ENCODE results near the gene TRNP1.

The TRNP1 gene

GRCh38 chr1:27031235-27032118, 38.0 kb downstream of the TRNP1 start:
- peak; percentile 75 for DNase-seq

- DNase-seq = no peak
These were observed 38.6 kb downstream of the TRNP1 start for GRCh38 chr1:27032119-27032461.

- no peak for DNase-seq
These were observed 39.7 kb downstream of the TRNP1 start for GRCh38 chr1:27033043-27033746.

- DNase-seq = no peak
These were observed 41.9 kb downstream of the TRNP1 start for GRCh38 chr1:27035344-27035743.

- DNase-seq = no peak
These were observed 43.2 kb downstream of the TRNP1 start for GRCh38 chr1:27036718-27037117.

GRCh38 chr1:27037518-27037917, 44.0 kb downstream of the TRNP1 start:
- DNase-seq = no peak

GRCh38 chr1:27038020-27038419, 44.5 kb downstream of the TRNP1 start:
- DNase-seq = no peak

- DNase-seq = no peak
These were observed 49.2 kb downstream of the TRNP1 start for GRCh38 chr1:27042670-27043069.

- DNase-seq = peak; percentile 67
These were observed 51.2 kb downstream of the TRNP1 start for GRCh38 chr1:27044613-27045151.

GRCh38 chr1:27045973-27046558, 52.6 kb downstream of the TRNP1 start:
- DNase-seq = peak; percentile 50

- no peak for DNase-seq
These were observed 54.4 kb downstream of the TRNP1 start for GRCh38 chr1:27047914-27048313.

- DNase-seq = no peak
These were observed 55.6 kb downstream of the TRNP1 start for GRCh38 chr1:27049100-27049499.

- peak; percentile 48 for DNase-seq
These were observed 56.1 kb downstream of the TRNP1 start for GRCh38 chr1:27049607-27050006.

Data from NCI-H226 (cell line).